K562 (cell line): Measurements from ENCODE around the gene BMI1. TPM values are rescaled to one million over a fixed set of nuclear protein-coding genes. Genes with fewer than 3 reads are reported as not detected.

Experiments used
- BRF1 ChIP-seq: IDR thresholded peaks from 3 replicates; pipeline ENCODE4 v1.6.1; 2011; ENCODE audit warnings: borderline replicate concordance, mild to moderate bottlenecking; ENCODE audit not compliant: insufficient read length; ENCODE audit errors: extremely low read depth
- CBX5 ChIP-seq: IDR thresholded peaks from 2 replicates; pipeline ENCODE4 v1.6.1; 2014; ENCODE audit warnings: low read depth, borderline replicate concordance
- DMBX1 ChIP-seq: fragments of 250-450 bp; sonication (Bioruptor Pico); IDR thresholded peaks from 2 replicates; pipeline ENCODE4 v1.8.0; 2022; ENCODE audit warnings: inconsistent platforms, mild to moderate bottlenecking, moderate library complexity, borderline replicate concordance
- ERF ChIP-seq: fragments of 450-650 bp; formaldehyde crosslinking; IDR thresholded peaks from 2 replicates; pipeline ENCODE4 v1.4.0; 2020; ENCODE audit warnings: mild to moderate bottlenecking, mixed read lengths
- FIP1L1 ChIP-seq: fragments of 200-400 bp; formaldehyde crosslinking; IDR thresholded peaks from 2 replicates; pipeline ENCODE4 v1.6.1; 2018; ENCODE audit warnings: mild to moderate bottlenecking, low read depth, low read length; ENCODE audit not compliant: poor library complexity, severe bottlenecking
- HCFC1 ChIP-seq: IDR thresholded peaks from 2 replicates; pipeline ENCODE4 v1.6.1; 2012; ENCODE audit warnings: low read depth, low read length, improper control_type of control experiment
- HDAC6 ChIP-seq: IDR thresholded peaks from 2 replicates; pipeline ENCODE4 v1.6.1; 2012; ENCODE audit warnings: low read depth, mild to moderate bottlenecking, control low read depth, inconsistent platforms, low read length, moderate library complexity
- HNRNPUL1 ChIP-seq: fragments of 200-400 bp; formaldehyde crosslinking; IDR thresholded peaks from 2 replicates; pipeline ENCODE4 v1.6.1; 2017; ENCODE audit warnings: low read length
- MAFK ChIP-seq: IDR thresholded peaks from 2 replicates; pipeline ENCODE4 v1.6.1; 2011; ENCODE audit warnings: low read length, improper control_type of control experiment
- MEF2D ChIP-seq: conservative IDR thresholded peaks from 2 replicates; pipeline ENCODE4 v1.6.1; 2016; ENCODE audit warnings: low read depth, missing genetic modification characterization, missing compliant biosample characterization
- POLR2AphosphoS5 ChIP-seq: IDR thresholded peaks from 2 replicates; pipeline ENCODE4 v1.6.1; 2011; ENCODE audit warnings: mild to moderate bottlenecking, low read depth, low read length, moderate library complexity; ENCODE audit not compliant: control insufficient read depth, insufficient read depth
- RBM17 ChIP-seq: fragments of 200-400 bp; formaldehyde crosslinking; IDR thresholded peaks from 2 replicates; pipeline ENCODE4 v1.6.1; 2017; ENCODE audit warnings: low read depth, mild to moderate bottlenecking, low read length, borderline replicate concordance
- SFPQ ChIP-seq: fragments of 200-400 bp; formaldehyde crosslinking; IDR thresholded peaks from 2 replicates; pipeline ENCODE4 v1.6.1; 2017; ENCODE audit warnings: mild to moderate bottlenecking, low read depth, low read length, moderate library complexity
- SMAD2 ChIP-seq: fragments of 150-350 bp; IDR thresholded peaks from 2 replicates; pipeline ENCODE4 v1.6.1; 2014; ENCODE audit warnings: low read depth, mild to moderate bottlenecking, low read length
- TSHZ1 ChIP-seq: fragments of 250-450 bp; sonication (Bioruptor Pico); IDR thresholded peaks from 2 replicates; pipeline ENCODE4 v1.4.0; 2020; ENCODE audit warnings: mild to moderate bottlenecking, moderate library complexity
- VEZF1 ChIP-seq: fragments of 200-800 bp; sonication (Bioruptor generic); IDR thresholded peaks from 2 replicates; pipeline ENCODE4 v1.6.1; 2017; ENCODE audit warnings: missing genetic modification characterization, missing compliant biosample characterization
- ZBTB1 ChIP-seq: sonication (generic); formaldehyde crosslinking; IDR thresholded peaks from 2 replicates; pipeline ENCODE4 v1.8.1; 2023; ENCODE audit warnings: missing genetic modification reagents, low read depth, mild to moderate bottlenecking, borderline replicate concordance
- ZNF146 ChIP-seq: IDR thresholded peaks from one replicate; pipeline ENCODE4 v1.6.1; 2018; ENCODE audit warnings: missing compliant biosample characterization; ENCODE audit not compliant: unreplicated experiment
- ZNF217 ChIP-seq: sonication (generic); formaldehyde crosslinking; IDR thresholded peaks from 2 replicates; pipeline ENCODE4 v1.8.0; 2022; ENCODE audit warnings: mild to moderate bottlenecking, missing genetic modification reagents
- ZNF282 ChIP-seq: sonication (generic); formaldehyde crosslinking; IDR thresholded peaks from 2 replicates; pipeline ENCODE4 v1.8.1; 2023; ENCODE audit warnings: missing genetic modification reagents
- ZNF41 ChIP-seq: fragments of 250-450 bp; sonication (Bioruptor Pico); conservative IDR thresholded peaks from 2 replicates; pipeline ENCODE4 v1.4.0; 2020; ENCODE audit warnings: mild to moderate bottlenecking
- ZNF589 ChIP-seq: fragments of 200-800 bp; sonication (Bioruptor generic); IDR thresholded peaks from 2 replicates; pipeline ENCODE4 v1.6.1; 2016; ENCODE audit warnings: low read depth, missing genetic modification characterization, missing compliant biosample characterization
- polyA plus RNA-seq, 8 experiments: library from polyadenylated mRNA; depleted of rRNA in 4 of 8; stranded (reverse) in 5 of 8; unstranded in 3 of 8; fragments of >200 nt; fragmentation: Nextera tagmentation in 2 of 8; fragmentation: Illumina TruSeq in 1 of 8; extraction: Ambion mirVana in 2 of 8; extraction: Trizol in 1 of 8; gene quantifications; 2 replicates each; pipeline versions ENCODE4 v1.2.1 to v1.2.3, GENCODE V29; 2011 to 2014; ENCODE audit warnings: inconsistent platforms in 1 of 8, missing spikeins in 1 of 8
- total RNA-seq, 7 experiments: library from RNA; depleted of rRNA in 6 of 7; stranded (reverse); fragments of >200 nt in 6 of 7; fragmentation: Illumina TruSeq in 2 of 7; extraction: Trizol in 2 of 7; gene quantifications; 2 replicates each; pipeline versions ENCODE4 v1.2.1 to v1.2.3, GENCODE V29; 2011 to 2021; ENCODE audit warnings: low replicate concordance in 1 of 7

The BMI1 gene
- total and polyA plus RNA-seq, 9 of the 15 experiments (the other 6 are each of a cell fraction or from before 2014, with no cell fraction given) = 21.4 to 103 (median 70.8) TPM

GRCh38 chr10:22316286-22317075, 4.4 kb upstream of the BMI1 start, which contains the start of gene COMMD3 (continued):
- TF ChIP-seq RBM17 (no peak), SMAD2 (no peak), VEZF1 (CRISPR knock-in tag) (no peak; the same call in 1 of the 2 replicates), MEF2D (tag) (no peak), MAFK (no peak), ZNF146 (CRISPR knock-in tag) (no peak), BRF1 (no peak), ZNF217 (CRISPR knock-in tag) (no peak), ZNF282 (CRISPR knock-in tag) (no peak), HCFC1 (peak; percentile 24), HDAC6 (no peak), ZNF589 (CRISPR knock-in tag) (peak; percentile 75), SFPQ (no peak), ERF (CRISPR knock-in tag) (0 out of 2 replicates have a peak, but pooled peaks have one; percentile 20), CBX5 (no peak), HNRNPUL1 (no peak), FIP1L1 (peak; percentile 69), TSHZ1 (CRISPR knock-in tag) (no peak), ZBTB1 (CRISPR knock-in tag) (no peak), POLR2AphosphoS5 (peak; percentile 64), ZNF41 (no peak), DMBX1 (CRISPR knock-in tag) (no peak)
